HG03108 (cell line): Measurements from ENCODE around the gene KDM2A.
"Not testable (repeated sequence)": the region's sequence is repeated elsewhere in the genome, so short reads cannot be mapped to it uniquely, and the experiment has no call there.

Experiments
- ATAC-seq: cut with Tn5 transposase; IDR thresholded peaks from one replicate; pipeline ENCODE4 v1.9.1; 2021; ENCODE audit warnings: moderate library complexity; ENCODE audit not compliant: unreplicated experiment

KDM2A gene

GRCh38 chr11:67256477-67257135 is 137.5 kb downstream of the KDM2A start:
- no peak for ATAC-seq

GRCh38 chr11:67260406-67260805 is 141.3 kb downstream of the KDM2A start:
- ATAC-seq = no peak

- ATAC-seq = not testable (repeated sequence)
Observed at GRCh38 chr11:67260885-67261639, 142.0 kb downstream of the KDM2A start.

GRCh38 chr11:67261640-67261945 is 142.5 kb downstream of the KDM2A start:
- ATAC-seq = no peak

GRCh38 chr11:67261946-67262681 is 143.1 kb downstream of the KDM2A start:
- ATAC-seq = no peak

GRCh38 chr11:67262731-67263675 is 143.9 kb downstream of the KDM2A start:
- peak; percentile 34 for ATAC-seq

GRCh38 chr11:67264260-67264659 is 145.2 kb downstream of the KDM2A start:
- ATAC-seq = no peak

- no peak for ATAC-seq
Observed at GRCh38 chr11:67264877-67265632, 146.0 kb downstream of the KDM2A start.

GRCh38 chr11:67265633-67266448 is 146.8 kb downstream of the KDM2A start:
- ATAC-seq = peak; percentile 39

- ATAC-seq = no peak
Observed at GRCh38 chr11:67266449-67267187, 147.6 kb downstream of the KDM2A start, which contains the start of gene GRK2. Gene GRK2 (plus strand): TSS chr11:67266473. CDS start chr11:67266700, 227 bp downstream.

- ATAC-seq = no peak
Observed at GRCh38 chr11:67267188-67268080, 148.4 kb downstream of the KDM2A start.

GRCh38 chr11:67268081-67268961 is 149.3 kb downstream of the KDM2A start:
- ATAC-seq = peak; percentile 24

- ATAC-seq = no peak
Observed at GRCh38 chr11:67268962-67269268, 149.9 kb downstream of the KDM2A start.

- ATAC-seq = no peak
Observed at GRCh38 chr11:67269401-67270255, 150.6 kb downstream of the KDM2A start.

- no peak for ATAC-seq
Observed at GRCh38 chr11:67270256-67271204, 151.5 kb downstream of the KDM2A start.
